HG03575 (cell line): ENCODE data around the gene TTK.
"Not testable (repeated sequence)": the region's sequence is repeated elsewhere in the genome, so short reads cannot be mapped to it uniquely, and the experiment has no call there.

Source experiments
- ATAC-seq: cut with Tn5 transposase; IDR thresholded peaks from one replicate; pipeline ENCODE4 v1.9.1; 2021; ENCODE audit not compliant: unreplicated experiment, insufficient number of reproducible peaks, low FRiP score; ENCODE audit errors: extremely low read depth

The TTK gene

DNA sequence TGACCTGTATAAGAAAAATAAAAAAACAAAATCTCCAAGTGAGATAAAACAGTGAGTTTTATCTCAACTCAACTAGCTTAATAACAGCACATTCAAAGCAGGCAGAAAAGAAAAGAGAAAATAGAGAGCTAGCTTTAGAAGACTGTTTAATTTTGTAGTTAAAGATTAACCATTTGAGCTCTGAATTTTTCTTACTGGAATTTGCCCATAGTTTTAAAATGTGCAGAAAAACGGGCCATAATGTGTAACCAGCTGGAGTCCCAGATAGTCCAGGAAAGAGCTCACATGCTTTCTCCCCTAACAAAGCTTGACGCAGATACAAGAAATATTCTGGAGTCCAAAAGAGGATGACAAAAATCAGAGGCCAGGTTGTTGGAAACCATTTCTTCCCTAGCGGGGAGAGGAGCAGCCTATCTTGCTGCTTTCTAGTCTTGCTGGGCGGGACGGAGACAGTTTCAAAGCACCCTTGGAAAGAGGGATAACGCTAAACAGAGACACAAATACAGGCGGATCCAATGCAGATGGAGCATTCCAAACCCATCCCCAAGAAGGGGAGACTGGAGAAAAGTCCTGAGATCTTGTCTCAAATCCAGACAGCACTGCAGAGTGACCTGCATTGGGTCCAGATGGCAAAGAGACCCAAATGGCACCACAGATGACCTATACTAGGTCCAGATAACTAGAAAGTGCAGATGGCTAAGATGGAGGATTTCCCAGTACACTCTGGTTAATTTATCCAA, 16.1 kb downstream of the TTK start:
- ATAC-seq, result no peak

GRCh38 chr6:80021131-80021530, 16.7 kb downstream of the TTK start:
- ATAC-seq, result no peak

- ATAC-seq, result no peak
These were observed 17.1 kb downstream of the TTK start for GRCh38 chr6:80021591-80021990.

- no peak for ATAC-seq
These were observed 18.4 kb downstream of the TTK start for GRCh38 chr6:80022803-80023202.

DNA sequence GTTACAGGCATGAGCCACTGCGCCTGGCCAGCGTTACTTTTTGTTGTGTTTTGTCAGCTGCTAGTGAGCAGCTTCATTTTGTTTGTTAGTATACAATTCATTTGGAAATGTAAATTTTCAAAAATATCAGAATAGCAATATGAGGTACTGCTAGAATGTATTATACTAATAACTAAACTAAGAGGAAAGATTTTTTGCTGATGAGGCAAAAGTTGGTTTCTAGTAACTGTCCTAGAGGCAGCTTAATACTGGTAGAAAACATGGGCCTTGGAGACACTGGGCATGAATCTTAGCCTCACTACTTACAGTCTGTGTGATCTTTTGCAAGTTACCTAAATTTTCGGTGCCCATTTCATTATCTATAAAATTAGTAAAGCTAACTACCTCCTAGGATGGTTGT, 24.1 kb downstream of the TTK start:
- ATAC-seq, result no peak

DNA sequence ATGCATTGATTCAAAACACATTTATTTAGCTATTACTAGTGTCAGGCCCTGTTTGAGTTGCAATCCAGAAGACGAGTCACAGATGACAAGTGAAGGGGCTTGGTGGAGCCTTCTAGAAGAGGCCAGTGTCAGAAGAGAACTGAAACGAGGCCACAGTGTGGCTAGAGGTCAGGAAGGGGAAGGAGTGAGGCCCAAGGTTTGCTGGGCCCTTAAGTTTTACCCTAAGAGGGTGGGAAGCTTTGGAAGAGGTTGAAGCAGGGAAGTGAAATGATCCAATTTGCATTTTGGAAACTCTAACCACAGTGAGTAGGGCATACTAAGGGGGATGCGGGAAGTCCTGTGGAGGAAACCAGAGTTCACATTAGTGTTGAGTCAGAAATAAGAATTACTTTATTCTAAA, 25.0 kb downstream of the TTK start:
- ATAC-seq, result peak; percentile 56

- not testable (repeated sequence) for ATAC-seq
These were observed 43.8 kb downstream of the TTK start for GRCh38 chr6:80048220-80048619.

DNA sequence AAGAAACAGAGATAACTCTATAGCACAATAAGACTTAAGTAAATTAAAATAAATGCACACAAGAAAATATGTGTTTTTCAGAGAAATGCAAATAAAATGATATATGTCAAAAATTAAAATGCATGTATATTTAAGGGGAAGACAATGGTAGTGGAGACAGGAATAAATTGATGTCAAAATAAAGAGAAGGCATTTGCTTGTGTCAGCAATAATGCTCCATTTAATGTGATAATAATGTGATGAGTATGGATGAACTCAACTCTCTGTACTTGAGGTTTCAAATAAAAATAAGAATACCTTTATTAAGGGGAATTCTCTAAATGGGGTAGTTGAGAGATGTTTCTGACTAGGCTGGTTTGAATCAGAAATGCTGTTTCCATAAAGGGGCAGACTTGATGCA, 56.3 kb downstream of the TTK start:
- no peak for ATAC-seq

- not testable (repeated sequence) for ATAC-seq
These were observed 63.7 kb downstream of the TTK start for GRCh38 chr6:80068146-80068545.

DNA sequence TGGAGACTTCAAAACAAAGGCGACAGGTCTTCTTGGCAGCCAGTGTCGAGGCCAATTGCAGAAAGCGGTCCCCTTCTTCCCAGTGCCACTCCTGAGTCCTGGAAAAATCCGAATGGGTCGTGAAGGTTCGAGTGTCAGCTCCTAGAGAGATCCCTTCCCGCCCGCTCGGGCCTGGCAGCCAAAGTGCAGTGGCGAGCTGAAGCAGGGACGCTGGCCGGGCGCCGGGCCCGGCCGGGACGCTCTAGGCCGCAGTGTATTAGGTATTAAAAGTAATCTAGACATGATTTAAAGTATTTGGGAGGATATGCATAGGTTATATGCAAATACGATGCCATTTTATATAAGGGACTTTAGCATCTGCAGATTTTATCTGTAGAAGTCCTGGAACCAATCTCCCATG, 66.0 kb downstream of the TTK start:
- not testable (repeated sequence) for ATAC-seq

DNA sequence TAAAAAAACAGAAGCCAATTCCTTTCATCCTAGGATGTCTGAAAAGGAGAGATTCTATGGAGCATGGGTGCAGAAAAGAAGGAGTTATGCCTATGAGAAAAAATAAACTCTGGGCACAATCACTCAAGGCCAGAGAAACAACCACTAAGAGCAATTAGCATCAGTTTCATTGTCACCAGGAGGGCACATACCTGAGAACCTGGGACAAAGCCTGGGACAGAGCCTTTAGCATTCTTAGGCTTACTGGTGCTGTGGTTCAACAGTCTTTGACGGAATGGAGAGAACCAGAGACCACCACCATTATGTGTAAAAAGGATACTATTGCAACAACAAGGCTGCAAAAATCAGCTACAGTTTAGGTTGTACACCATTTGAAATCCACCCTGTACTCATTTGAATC, 72.6 kb downstream of the TTK start:
- ATAC-seq, result no peak

GRCh38 chr6:80088637-80089036, 84.2 kb downstream of the TTK start:
- ATAC-seq, result no peak

- ATAC-seq, result no peak
These were observed 87.1 kb downstream of the TTK start for GRCh38 chr6:80091506-80091905.
